Subcutaneous adipose tissue (tissue), 4 donors: ENCODE data around the gene CCDC187. TPM values are rescaled to one million over a fixed set of nuclear protein-coding genes. Genes with fewer than 3 reads are reported as not detected.

ENCODE experiments used
- total RNA-seq, 4 donors: library from RNA; depleted of rRNA; stranded (reverse); fragments of >200 nt; gene quantifications; one replicate each; pipeline ENCODE4 v1.1.0, GENCODE V29; 2016
- TF ChIP-seq, protein P1 (sequence below): fragments of 450-650 bp; IDR thresholded peaks from one replicate; pipeline ENCODE4 v1.5.1; 2016; ENCODE audit warnings: low read depth, mild to moderate bottlenecking, control low read depth, antibody characterized with exemption, moderate library complexity

The CCDC187 gene
- total RNA-seq, 4 donors from 2014 or later = not detected

DNA sequence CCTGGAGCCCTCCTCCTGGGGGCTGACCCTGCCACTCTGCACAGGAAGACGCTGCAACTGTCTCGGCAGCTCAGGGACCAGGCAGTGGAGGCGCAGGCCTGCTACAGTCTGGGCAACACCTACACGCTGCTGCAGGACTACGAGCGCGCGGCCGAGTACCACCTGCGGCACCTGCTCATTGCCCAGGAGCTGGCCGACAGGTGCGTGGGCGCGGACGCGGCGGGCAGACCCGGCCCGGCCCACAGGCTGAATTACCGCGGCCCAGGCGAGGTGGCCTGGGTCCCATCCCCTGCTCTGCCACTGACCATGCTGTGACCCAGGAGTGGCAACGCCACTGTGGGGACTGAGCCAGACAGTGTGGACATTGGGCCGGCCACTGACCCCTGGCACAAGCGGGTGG lies 34.6 kb upstream of the CCDC187 start:
- TF ChIP-seq, protein P1, sequence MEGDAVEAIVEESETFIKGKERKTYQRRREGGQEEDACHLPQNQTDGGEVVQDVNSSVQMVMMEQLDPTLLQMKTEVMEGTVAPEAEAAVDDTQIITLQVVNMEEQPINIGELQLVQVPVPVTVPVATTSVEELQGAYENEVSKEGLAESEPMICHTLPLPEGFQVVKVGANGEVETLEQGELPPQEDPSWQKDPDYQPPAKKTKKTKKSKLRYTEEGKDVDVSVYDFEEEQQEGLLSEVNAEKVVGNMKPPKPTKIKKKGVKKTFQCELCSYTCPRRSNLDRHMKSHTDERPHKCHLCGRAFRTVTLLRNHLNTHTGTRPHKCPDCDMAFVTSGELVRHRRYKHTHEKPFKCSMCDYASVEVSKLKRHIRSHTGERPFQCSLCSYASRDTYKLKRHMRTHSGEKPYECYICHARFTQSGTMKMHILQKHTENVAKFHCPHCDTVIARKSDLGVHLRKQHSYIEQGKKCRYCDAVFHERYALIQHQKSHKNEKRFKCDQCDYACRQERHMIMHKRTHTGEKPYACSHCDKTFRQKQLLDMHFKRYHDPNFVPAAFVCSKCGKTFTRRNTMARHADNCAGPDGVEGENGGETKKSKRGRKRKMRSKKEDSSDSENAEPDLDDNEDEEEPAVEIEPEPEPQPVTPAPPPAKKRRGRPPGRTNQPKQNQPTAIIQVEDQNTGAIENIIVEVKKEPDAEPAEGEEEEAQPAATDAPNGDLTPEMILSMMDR = no peak

DNA sequence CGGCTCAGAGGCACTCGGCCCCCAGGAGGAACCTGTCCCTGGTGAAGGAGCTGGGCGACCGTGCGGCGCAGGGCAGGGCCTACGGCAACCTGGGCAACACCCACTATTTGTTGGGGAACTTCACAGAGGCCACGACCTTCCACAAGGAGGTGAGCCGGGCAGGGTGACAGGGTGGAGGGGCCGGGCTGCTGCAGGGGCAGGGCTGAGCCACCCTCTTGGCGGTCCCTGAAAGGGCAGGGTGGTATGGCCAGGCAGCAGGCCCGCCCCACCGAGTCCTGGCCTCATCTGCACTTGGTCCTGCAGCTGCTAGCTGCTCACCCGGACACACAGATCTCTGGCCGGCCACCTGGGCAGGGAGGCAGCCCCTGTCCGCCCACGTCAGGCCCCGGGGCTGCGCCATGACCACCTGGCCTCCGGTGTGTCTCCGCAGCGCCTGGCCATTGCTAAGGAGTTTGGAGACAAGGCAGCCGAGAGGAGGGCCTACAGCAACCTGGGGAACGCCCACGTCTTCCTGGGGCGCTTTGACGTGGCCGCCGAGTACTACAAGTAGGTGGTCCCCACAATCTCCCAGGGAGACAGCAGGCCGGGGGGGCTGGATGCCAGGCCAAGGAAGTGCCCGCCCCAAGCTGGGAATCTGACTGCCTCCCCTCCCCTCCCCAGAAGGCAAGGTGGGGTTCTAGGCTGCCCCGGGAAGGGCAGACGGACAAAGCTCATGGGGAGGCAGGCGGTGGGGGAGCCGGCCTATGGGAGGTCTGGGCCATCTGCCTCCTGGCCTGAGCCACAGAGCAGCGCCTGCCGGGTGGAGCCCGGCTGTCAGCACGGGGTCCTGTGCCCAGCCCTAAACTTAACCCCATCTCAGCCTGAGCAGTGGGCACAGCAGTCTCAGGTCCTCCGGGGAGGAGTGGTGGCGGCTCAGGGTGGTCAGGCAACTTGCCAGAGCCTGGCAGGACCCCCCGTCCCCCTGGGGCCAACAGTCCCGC lies 33.8 kb upstream of the CCDC187 start:
- TF ChIP-seq, protein P1 = no peak

- TF ChIP-seq, protein P1 = no peak
These were observed 33.0 kb upstream of the CCDC187 start for GRCh38 chr9:136336881-136337280.

DNA sequence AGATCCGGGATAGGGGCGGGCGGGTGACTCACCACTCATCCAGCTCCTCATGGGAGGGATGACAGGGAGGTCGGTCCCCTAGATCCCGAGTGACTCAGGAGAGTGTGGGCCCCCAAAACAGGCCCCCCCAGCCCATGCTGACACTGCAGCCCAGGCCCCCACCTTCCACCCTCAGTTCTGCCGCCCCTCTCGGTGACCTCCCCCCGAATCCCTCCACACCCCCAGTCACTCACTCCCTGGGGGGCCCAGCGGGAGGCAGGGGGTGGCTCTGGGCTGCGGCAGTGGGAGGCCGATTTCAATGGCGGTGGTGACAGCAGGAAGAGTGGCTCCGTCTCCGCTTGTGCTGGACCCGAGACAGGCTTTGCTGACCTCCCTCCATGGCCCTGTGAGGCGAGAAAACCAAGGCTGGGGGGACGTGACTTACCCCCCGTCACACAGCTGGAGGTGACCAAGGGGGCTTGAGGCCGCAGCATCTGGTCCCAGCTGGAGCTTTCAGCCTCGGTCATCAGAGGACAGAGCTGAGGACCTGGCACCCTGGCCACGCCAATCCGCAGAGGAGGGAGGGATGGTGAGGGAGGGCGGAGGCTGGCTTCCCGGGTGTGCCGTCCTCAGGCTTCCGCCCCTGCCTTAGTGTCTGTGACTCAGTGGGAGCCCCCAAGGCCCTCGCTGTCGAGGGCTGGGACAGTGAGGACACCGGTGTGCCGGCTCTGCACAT lies 32.4 kb upstream of the CCDC187 start:
- TF ChIP-seq, protein P1 = no peak

- TF ChIP-seq, protein P1 = no peak
These were observed 31.6 kb upstream of the CCDC187 start for GRCh38 chr9:136335296-136336155.

- TF ChIP-seq, protein P1 = no peak
These were observed 30.6 kb upstream of the CCDC187 start for GRCh38 chr9:136334541-136334940.
